OCI-LY3 (cell line): ENCODE measurements around the gene KRTAP10-2.
"Not testable (repeated sequence)": the region's sequence is repeated elsewhere in the genome, so short reads cannot be mapped to it uniquely, and the experiment has no call there.

Source experiments
- EZH2phosphoT487 ChIP-seq: fragments of 200-600 bp; shearing (Covaris generic); IDR thresholded peaks from 2 replicates; pipeline ENCODE4 v1.6.1; 2018; ENCODE audit warnings: antibody characterized with exemption, mixed run types, low read depth
- TF ChIP-seq, protein P1 (sequence below): fragments of 200-600, 300-600 bp; sonication (generic); IDR thresholded peaks from 2 replicates; pipeline ENCODE4 v1.5.1; 2014; ENCODE audit warnings: antibody characterized with exemption, low read length, low read depth

DNA sequence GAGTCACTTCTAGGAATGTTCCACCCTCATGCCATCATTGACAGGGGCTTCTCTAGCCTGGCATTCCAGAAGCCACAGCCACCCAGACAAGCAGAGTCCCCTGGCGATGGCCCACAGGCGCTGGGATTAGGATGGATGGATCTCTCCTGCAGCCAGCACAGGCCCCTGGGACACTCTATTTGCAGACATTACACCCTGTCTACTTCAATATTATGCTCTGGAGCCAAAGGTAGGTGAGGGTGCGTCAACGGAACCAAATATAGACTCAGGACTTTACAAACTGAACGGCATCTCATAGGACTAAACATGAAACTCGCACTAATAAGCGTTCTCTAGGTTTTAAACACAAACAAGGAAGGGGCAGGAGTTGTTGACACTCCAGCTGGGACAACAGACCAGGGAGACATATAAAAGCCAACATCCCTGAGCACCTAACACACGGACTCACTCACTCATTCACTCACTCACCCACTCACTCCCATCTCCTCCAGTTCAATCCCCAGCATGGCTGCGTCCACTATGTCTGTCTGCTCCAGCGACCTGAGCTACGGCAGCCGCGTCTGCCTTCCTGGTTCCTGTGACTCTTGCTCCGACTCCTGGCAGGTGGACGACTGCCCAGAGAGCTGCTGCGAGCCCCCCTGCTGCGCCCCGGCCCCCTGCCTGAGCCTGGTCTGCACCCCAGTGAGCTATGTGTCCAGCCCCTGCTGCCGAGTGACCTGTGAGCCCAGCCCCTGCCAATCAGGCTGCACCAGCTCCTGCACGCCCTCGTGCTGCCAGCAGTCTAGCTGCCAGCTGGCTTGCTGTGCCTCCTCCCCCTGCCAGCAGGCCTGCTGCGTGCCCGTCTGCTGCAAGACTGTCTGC is 49.0 kb upstream of the KRTAP10-2 start, which contains the start of gene KRTAP10-7:
- TF ChIP-seq, protein P1, sequence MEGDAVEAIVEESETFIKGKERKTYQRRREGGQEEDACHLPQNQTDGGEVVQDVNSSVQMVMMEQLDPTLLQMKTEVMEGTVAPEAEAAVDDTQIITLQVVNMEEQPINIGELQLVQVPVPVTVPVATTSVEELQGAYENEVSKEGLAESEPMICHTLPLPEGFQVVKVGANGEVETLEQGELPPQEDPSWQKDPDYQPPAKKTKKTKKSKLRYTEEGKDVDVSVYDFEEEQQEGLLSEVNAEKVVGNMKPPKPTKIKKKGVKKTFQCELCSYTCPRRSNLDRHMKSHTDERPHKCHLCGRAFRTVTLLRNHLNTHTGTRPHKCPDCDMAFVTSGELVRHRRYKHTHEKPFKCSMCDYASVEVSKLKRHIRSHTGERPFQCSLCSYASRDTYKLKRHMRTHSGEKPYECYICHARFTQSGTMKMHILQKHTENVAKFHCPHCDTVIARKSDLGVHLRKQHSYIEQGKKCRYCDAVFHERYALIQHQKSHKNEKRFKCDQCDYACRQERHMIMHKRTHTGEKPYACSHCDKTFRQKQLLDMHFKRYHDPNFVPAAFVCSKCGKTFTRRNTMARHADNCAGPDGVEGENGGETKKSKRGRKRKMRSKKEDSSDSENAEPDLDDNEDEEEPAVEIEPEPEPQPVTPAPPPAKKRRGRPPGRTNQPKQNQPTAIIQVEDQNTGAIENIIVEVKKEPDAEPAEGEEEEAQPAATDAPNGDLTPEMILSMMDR, result not testable (repeated sequence)
- TF ChIP-seq EZH2phosphoT487, result not testable (repeated sequence)
